GM19025 (cell line): ENCODE results near the gene KDM7A.
"Not testable (repeated sequence)": the region's sequence is repeated elsewhere in the genome, so short reads cannot be mapped to it uniquely, and the experiment has no call there.

Experiments
- ATAC-seq: cut with Tn5 transposase; IDR thresholded peaks from one replicate; pipeline ENCODE4 v1.9.1; 2021; ENCODE audit warnings: mild to moderate bottlenecking, low read depth, moderate library complexity; ENCODE audit not compliant: unreplicated experiment

KDM7A gene

DNA sequence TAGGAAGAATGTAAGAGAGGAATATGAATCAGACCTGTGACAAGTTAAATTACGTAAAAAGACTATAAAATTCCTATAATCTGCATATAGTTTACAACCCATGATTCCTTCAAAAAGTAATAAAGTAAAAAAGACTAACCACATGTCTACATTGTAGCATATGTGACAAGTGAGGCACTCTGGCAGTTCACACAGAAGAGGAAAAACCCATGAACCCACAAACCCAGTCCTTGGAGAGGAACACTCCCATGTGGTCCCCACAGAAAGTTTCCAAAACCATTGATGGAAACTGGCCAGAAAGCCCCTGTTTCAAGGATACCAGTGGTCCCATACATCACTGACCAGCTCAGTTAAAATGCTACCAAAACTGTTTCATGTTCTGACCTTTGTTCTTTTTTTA is 15.7 kb downstream of the KDM7A start:
- no peak for ATAC-seq

DNA sequence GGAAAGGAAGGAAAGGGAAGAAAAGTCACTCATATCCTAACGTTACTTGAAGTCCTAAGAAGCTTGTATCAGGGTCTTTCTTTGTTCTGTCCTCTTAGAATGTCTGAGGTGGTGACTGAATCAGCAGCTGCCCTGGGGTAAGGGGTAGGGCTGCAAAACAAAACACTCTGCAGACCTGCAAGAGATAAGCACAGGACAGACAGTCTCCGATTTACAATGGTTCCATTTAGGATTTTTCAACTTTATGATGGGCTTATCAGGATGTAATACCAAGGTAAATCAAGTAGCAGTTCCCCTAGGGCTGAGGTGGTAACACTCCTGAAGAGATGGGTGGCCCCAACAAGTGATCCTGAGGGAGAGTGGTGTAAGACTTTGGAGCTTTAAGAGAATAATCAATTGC is 16.5 kb downstream of the KDM7A start:
- no peak for ATAC-seq

GRCh38 chr7:140159497-140159896 is 17.3 kb downstream of the KDM7A start:
- no peak for ATAC-seq

DNA sequence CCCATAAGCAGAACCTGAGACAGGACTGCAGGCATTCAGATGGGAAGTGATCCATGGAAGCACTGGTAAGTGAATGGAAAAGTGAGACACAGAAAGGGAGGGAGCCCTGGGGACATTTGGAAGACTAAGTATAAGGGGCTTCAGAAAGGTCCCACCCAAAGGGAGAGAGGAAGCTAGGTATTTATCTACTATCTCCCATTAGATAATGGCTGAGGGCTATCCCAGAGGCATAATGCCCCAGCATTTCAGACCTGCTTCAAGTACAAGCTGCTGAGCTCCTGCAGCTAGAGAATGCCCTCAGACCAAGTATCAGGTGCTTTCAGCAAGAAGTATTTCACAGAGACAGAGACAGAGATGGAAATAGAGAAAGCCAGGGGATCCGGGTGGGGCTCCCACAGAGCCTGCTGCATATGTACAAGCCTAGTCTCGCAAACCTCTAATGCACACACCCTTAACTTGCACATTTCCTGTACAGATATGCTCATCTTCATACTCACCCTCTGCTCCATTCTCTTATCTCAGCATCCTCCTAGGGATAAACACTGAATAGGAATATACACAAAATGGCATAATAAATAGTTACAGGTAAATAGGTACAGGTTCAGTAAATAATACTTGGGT is 20.2 kb downstream of the KDM7A start:
- no peak for ATAC-seq

GRCh38 chr7:140155428-140155827 is 21.4 kb downstream of the KDM7A start:
- no peak for ATAC-seq

DNA sequence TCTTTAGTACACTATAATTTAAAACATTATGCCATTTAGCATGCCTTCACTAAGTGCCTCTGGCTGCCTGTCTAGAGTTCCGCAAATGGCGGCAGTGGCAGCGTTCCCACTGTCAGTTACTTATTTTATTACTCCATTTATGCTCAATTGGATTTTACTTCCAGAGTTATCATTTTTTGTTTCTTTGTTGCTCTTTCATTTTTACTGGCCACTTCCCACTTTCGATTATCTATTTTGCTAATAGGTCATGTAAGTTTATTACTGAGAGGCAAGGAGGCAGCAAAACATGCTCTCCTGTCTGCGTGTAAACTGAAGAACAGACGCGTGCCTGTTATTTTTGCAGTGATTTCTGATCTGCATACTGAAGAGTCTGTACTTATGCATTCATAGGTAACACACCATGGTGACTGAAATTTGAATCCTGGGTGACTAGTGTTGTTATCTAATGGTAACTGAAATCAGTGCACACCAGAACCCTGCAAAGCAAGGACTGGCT is 23.1 kb downstream of the KDM7A start:
- no peak for ATAC-seq

- no peak for ATAC-seq
Measured at GRCh38 chr7:140146574-140146973, 30.2 kb downstream of the KDM7A start.

GRCh38 chr7:140145709-140146108 is 31.1 kb downstream of the KDM7A start:
- ATAC-seq, result no peak

- ATAC-seq, result no peak
Measured at GRCh38 chr7:140144821-140145220, 32.0 kb downstream of the KDM7A start.

DNA sequence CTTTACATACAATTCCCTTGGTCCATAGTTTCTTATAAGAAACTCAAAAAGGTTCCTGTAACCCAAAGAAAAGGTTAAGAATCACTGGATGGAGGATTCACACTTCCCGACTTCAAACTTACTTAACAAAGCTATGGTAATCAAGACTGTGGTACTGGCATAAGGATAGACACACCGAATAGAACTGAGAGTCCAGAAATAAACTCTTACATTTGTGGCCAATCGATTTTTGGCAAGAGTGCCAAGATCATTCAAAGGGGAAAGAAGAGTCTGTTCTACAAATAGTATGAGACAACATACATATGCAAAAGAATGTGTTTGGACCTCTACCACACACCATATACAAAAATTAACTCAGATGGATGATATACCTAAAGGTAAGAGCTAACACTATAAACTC is 32.8 kb downstream of the KDM7A start:
- ATAC-seq, result no peak

- ATAC-seq, result no peak
Measured at GRCh38 chr7:140142031-140142430, 34.8 kb downstream of the KDM7A start.

GRCh38 chr7:140141256-140141655 is 35.5 kb downstream of the KDM7A start:
- ATAC-seq, result no peak

- ATAC-seq, result no peak
Measured at GRCh38 chr7:140137078-140137477, 39.7 kb downstream of the KDM7A start.

- ATAC-seq, result no peak
Measured at GRCh38 chr7:140136073-140136472, 40.7 kb downstream of the KDM7A start.

- no peak for ATAC-seq
Measured at GRCh38 chr7:140134039-140134438, 42.7 kb downstream of the KDM7A start.

GRCh38 chr7:140127360-140128127 is 49.2 kb downstream of the KDM7A start:
- ATAC-seq, result no peak

DNA sequence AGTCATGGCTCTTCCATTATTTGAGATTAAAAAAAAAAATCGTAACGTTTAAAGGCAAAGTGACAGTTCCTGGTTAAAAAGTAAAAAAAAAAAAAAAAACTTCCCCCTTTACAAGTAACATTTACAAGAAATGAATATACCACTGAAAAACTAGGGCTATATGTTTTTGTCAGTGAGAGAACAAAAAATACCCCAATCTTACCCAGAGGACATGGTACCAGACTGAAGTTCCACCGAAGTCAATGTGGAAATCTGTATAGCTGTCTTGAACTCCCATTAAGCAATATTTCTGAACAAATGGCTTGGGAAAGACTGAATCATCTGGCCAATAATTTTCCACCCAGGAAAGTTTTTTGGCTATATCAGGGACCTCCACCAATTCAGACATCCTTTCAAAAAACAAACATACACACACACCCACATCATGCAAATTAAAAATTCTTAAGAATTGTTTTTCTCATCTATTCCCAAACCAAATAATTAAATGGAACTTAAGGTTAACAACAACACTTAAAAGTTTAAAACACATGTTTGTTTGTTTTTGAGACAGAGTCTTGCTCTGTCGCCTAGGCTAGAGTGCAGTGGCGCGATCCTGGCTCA is 50.2 kb downstream of the KDM7A start:
- no peak for ATAC-seq

GRCh38 chr7:140122965-140123364 is 53.8 kb downstream of the KDM7A start:
- ATAC-seq, result no peak

- no peak for ATAC-seq
Measured at GRCh38 chr7:140121326-140121725, 55.5 kb downstream of the KDM7A start.

GRCh38 chr7:140114817-140115216 is 62.0 kb downstream of the KDM7A start:
- not testable (repeated sequence) for ATAC-seq

- ATAC-seq, result not testable (repeated sequence)
Measured at GRCh38 chr7:140108777-140109176, 68.0 kb downstream of the KDM7A start.

- ATAC-seq, result no peak
Measured at GRCh38 chr7:140096459-140096858, 80.3 kb downstream of the KDM7A start.
